ENCODE data around the gene DGKB.
A peak's percentile ranks its signal among the peaks of the same experiment; 100 is the strongest.

The DGKB gene

GRCh38 chr7:14902589-14903067 lies at the start of gene DGKB:
TSS of gene DGKB (minus strand) at chr7:14902751.
- DNase-seq (ENCODE audit: low spot score): peak; percentile 29

- no peak for DNase-seq (ENCODE audit: low spot score)
Observed at GRCh38 chr7:14950013-14950412, 47.5 kb upstream of the DGKB start.

GRCh38 chr7:14938181-14938580 lies 35.6 kb upstream of the DGKB start:
- DNase-seq (ENCODE audit: low spot score): no peak

- DNase-seq (ENCODE audit: low spot score): no peak
Observed at GRCh38 chr7:14937581-14937980, 35.0 kb upstream of the DGKB start.

GRCh38 chr7:14936554-14936953 lies 34.0 kb upstream of the DGKB start:
- peak; percentile 13 for DNase-seq (ENCODE audit: low spot score)

GRCh38 chr7:14934839-14935238 lies 32.3 kb upstream of the DGKB start:
- no peak for DNase-seq (ENCODE audit: low spot score)

GRCh38 chr7:14931511-14932215 lies 29.1 kb upstream of the DGKB start:
- DNase-seq (ENCODE audit: low spot score): no peak

- peak; percentile 11 for DNase-seq (ENCODE audit: low spot score)
Observed at GRCh38 chr7:14924398-14924797, 21.8 kb upstream of the DGKB start.

- DNase-seq (ENCODE audit: low spot score): no peak
Observed at GRCh38 chr7:14911077-14911476, 8.5 kb upstream of the DGKB start.

GRCh38 chr7:14908697-14909096 lies 6.1 kb upstream of the DGKB start:
- no peak for DNase-seq (ENCODE audit: low spot score)

- DNase-seq (ENCODE audit: low spot score): no peak
Observed at GRCh38 chr7:14905764-14906163, 3.2 kb upstream of the DGKB start.

GRCh38 chr7:14900051-14900450 lies 2.5 kb downstream of the DGKB start:
- DNase-seq (ENCODE audit: low spot score): no peak

- no peak for DNase-seq (ENCODE audit: low spot score)
Observed at GRCh38 chr7:14899030-14899429, 3.5 kb downstream of the DGKB start.

- no peak for DNase-seq (ENCODE audit: low spot score)
Observed at GRCh38 chr7:14896461-14896860, 6.1 kb downstream of the DGKB start.

- no peak for DNase-seq (ENCODE audit: low spot score)
Observed at GRCh38 chr7:14894826-14895225, 7.7 kb downstream of the DGKB start.

GRCh38 chr7:14892961-14893360 lies 9.6 kb downstream of the DGKB start:
- no peak for DNase-seq (ENCODE audit: low spot score)

- no peak for DNase-seq (ENCODE audit: low spot score)
Observed at GRCh38 chr7:14891289-14891688, 11.3 kb downstream of the DGKB start.

- no peak for DNase-seq (ENCODE audit: low spot score)
Observed at GRCh38 chr7:14888962-14889361, 13.6 kb downstream of the DGKB start.

- DNase-seq (ENCODE audit: low spot score): no peak
Observed at GRCh38 chr7:14886533-14886932, 16.0 kb downstream of the DGKB start.

GRCh38 chr7:14875941-14876587 lies 26.5 kb downstream of the DGKB start:
- DNase-seq (ENCODE audit: low spot score): no peak

- no peak for DNase-seq (ENCODE audit: low spot score)
Observed at GRCh38 chr7:14871880-14872279, 30.7 kb downstream of the DGKB start.

- DNase-seq (ENCODE audit: low spot score): no peak
Observed at GRCh38 chr7:14870394-14870793, 32.2 kb downstream of the DGKB start.

GRCh38 chr7:14868937-14869336 lies 33.6 kb downstream of the DGKB start:
- no peak for DNase-seq (ENCODE audit: low spot score)

- DNase-seq (ENCODE audit: low spot score): no peak
Observed at GRCh38 chr7:14861456-14861855, 41.1 kb downstream of the DGKB start.
